ENCODE data around the gene SCNM1.

SCNM1 gene

GRCh38 chr1:151176514-151177045 lies 10.6 kb downstream of the SCNM1 start:
- H3K27ac ChIP-seq = no peak overlapping the region
- TF ChIP-seq CTCF (IDR thresholded peaks at IDR 0.05) (no peak), ZFX (IDR thresholded peaks at IDR 0.05; ENCODE audit: borderline replicate concordance) (no peak)

DNA sequence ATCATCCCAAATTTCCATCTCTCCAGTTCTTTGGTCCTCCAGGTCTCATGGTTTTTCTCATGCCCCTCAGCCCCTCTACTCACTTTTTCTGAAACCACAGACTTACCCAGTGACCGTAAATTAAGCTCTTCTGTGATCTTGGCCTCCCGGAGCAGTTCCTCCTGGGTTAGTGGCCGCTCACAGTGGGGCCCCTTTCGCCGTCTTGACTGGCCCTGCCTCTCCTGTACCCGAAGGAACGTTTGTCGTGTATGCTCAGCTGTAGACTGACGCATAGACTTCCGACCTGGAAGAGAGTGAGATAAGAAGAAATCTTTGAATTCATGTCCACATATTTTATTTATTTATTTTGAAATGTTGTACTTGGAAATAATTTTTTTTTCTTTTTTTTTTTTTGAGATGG lies 18.3 kb downstream of the SCNM1 start:
- no peak overlapping the region for H3K27ac ChIP-seq
- TF ChIP-seq CTCF (IDR thresholded peaks at IDR 0.05) = no peak
- no peak for TF ChIP-seq ZFX (IDR thresholded peaks at IDR 0.05; ENCODE audit: borderline replicate concordance)

- TF ChIP-seq CTCF (IDR thresholded peaks at IDR 0.05) (no peak), ZFX (IDR thresholded peaks at IDR 0.05; ENCODE audit: borderline replicate concordance) (no peak)
- H3K27ac ChIP-seq = no peak overlapping the region
Observed at GRCh38 chr1:151187205-151187604, 21.3 kb downstream of the SCNM1 start.

DNA sequence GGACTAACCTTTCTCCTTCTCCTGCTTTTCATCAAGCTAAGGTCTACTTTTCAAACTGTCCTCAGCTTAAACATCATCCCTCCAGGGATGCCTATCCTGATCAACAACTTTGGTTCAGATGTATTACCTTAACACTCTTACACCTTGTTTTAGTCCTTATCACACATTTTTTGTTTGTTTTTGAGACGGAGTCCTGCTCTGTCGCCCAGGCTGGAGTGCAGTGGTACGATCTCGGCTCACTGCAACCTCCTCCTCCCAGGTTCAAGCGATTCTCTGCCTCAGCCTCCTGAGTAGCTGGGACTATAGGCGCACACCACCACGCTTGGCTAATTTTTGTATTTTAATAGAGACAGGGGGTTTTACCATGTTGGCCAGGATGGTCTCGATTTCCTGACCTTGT lies 22.7 kb downstream of the SCNM1 start:
- H3K27ac ChIP-seq = peak overlapping the region; percentile 69; the same call in 1 of the 2 replicates

DNA sequence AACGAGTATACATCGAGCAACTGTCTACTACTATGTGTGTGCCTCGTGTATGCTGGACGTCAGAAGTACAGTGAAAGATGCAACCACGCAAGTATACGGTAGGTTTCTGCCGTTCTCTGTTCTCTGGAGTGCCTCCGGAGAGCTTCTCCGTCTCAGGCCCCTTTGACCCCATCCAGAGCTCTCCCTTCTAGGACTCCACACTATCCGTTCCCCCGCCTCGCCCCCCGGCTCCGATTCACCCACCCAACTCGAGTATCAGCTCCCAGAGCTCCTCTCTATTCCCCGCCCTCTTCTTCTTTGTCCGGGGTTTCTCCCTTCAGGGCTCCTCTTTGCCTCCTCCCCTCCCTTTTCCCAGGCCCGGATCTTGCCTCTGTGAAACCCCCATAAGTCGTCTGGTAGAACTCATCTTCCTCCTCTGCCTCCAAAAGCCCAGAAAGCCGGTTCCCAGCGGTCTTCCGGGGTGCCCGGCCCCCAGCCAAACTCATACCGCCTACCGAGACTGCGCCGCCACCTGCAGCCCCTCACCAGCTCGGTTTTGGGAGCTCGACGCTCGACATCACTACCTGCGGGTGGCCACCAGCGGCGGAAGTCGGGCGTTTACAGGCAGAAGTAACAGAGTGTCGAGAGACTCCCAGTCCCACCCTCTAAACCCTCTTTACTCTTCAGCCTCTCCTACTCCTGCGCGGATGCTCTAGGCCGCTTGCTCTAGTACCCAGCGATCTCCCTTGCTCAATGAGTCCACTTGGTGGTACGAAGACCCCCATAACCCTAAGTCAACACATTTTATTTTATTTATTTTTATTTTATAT lies 23.9 kb downstream of the SCNM1 start, which contains the start of gene VPS72:
TSS of gene VPS72 (minus strand) at position 561 of the 809 bp plus-strand sequence. CDS start at position 485, 76 bp downstream.
- H3K27ac ChIP-seq = peak within 1 kb of the TSS; percentile 69
- TF ChIP-seq CTCF (IDR thresholded peaks at IDR 0.05) (no peak), ZFX (IDR thresholded peaks at IDR 0.05; ENCODE audit: borderline replicate concordance) (no peak)

GRCh38 chr1:151192047-151192446 lies 26.1 kb downstream of the SCNM1 start:
- no peak for TF ChIP-seq ZFX (IDR thresholded peaks at IDR 0.05; ENCODE audit: borderline replicate concordance)
- TF ChIP-seq CTCF (IDR thresholded peaks at IDR 0.05) = no peak
- no peak overlapping the region for H3K27ac ChIP-seq

DNA sequence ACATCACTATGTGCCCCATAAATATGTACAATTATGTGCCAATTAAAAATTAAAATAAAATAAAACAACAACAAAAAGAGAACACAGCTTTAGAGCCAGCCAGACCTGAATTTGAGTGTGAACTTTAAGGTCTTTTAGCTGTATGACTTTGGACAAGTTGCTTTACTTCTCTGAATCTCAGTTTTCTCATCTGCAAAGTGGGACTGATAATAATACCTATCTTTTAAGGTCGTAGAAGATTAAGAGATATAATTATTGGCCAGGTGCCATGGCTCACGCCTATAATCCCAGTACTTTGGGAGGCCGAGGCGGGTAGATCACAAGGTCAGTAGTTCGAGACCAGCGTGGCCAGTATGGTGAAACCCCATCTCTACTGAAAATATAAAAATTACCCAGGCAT lies 27.4 kb downstream of the SCNM1 start:
- TF ChIP-seq ZFX (IDR thresholded peaks at IDR 0.05; ENCODE audit: borderline replicate concordance) = no peak
- no peak for TF ChIP-seq CTCF (IDR thresholded peaks at IDR 0.05)

More for the DNA sequence above, 27.4 kb downstream of the SCNM1 start:
- no peak overlapping the region for H3K27ac ChIP-seq

Data from 22Rv1 (cell line).